ENCODE measurements around the gene SLC39A11. TPM values are rescaled to one million over a fixed set of nuclear protein-coding genes. Genes with fewer than 3 reads are reported as not detected.

SLC39A11 gene
- total RNA-seq, 1 donor from 2014 or later, result 21.5 TPM

DNA sequence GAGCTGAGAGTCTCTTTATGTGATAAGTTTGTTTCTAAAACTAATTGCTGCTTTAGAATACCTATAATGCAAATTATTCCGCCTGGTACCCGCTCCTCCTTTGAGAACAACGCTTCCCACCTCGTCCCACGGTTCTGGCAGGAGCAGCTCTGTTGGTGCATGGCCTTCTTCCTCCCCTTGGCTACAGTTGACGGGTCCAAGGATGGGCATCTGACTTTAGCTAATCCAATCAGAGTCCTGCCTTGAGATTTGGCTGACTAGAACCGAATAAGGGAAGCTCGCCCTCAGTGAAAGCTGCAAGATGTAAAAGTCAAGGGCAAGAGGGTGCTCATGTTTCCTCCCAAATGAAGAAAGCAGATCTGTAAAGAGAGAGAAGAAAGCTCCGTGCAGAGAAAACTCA is 481.3 kb downstream of the SLC39A11 start:
- peaks cover 27% of the 10 kb centered on the region for H3K4me1 Mint-ChIP-seq (ENCODE audit: low read depth, unreplicated experiment)
- TF ChIP-seq EZH2 (IDR thresholded peaks at IDR 0.05; ENCODE audit: insufficient read depth, low read length), result no peak
- TF ChIP-seq, protein P1, sequence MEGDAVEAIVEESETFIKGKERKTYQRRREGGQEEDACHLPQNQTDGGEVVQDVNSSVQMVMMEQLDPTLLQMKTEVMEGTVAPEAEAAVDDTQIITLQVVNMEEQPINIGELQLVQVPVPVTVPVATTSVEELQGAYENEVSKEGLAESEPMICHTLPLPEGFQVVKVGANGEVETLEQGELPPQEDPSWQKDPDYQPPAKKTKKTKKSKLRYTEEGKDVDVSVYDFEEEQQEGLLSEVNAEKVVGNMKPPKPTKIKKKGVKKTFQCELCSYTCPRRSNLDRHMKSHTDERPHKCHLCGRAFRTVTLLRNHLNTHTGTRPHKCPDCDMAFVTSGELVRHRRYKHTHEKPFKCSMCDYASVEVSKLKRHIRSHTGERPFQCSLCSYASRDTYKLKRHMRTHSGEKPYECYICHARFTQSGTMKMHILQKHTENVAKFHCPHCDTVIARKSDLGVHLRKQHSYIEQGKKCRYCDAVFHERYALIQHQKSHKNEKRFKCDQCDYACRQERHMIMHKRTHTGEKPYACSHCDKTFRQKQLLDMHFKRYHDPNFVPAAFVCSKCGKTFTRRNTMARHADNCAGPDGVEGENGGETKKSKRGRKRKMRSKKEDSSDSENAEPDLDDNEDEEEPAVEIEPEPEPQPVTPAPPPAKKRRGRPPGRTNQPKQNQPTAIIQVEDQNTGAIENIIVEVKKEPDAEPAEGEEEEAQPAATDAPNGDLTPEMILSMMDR (IDR thresholded peaks at IDR 0.05; ENCODE audit: insufficient read depth, low read depth, low read length), result no peak

DNA sequence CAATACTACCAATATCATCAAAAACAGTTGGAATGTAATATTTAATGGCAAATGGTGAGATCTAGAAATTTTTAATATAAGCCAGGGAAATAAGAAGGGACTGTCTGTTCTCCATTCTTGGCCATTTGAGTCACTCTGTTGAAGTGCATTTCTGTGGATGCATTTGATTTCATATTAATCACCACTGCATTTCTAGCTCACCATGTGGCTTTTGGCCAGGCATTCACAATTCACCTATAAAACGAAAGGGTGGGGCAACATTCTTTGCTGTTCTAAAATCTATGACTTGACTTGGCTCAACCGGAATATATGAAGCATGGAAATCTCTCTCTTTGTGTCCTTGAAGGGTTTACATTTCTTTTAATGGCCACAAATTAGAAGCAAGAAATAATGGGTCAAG is 483.0 kb downstream of the SLC39A11 start:
- Histone ChIP-seq H2AFZ (ENCODE audit: low read depth, low read length) (no peak overlapping the region), H3K36me3 (ENCODE audit: insufficient read depth, low read length) (no peaks in the 10 kb centered on the region), H4K20me1 (ENCODE audit: insufficient read depth, low read length) (no peaks in the 10 kb centered on the region), H3K9ac (ENCODE audit: low read length) (no peak overlapping the region), H3K4me1 (ENCODE audit: insufficient read depth, low read length) (peaks cover 28% of the 10 kb centered on the region), H3K27ac (ENCODE audit: low read depth, low read length) (peak overlapping the region; percentile 28), H3K4me3 (ENCODE audit: insufficient read depth, low read depth, low read length) (no peak overlapping the region), H3K27me3 (ENCODE audit: insufficient read depth, low read length) (no peaks in the 10 kb centered on the region), H3K79me2 (ENCODE audit: insufficient read depth, low read length) (no peaks in the 10 kb centered on the region), H3K4me2 (ENCODE audit: low read length) (peak overlapping the region; percentile 47), H3K9me3 (ENCODE audit: insufficient read depth, low read depth, low read length) (no peaks in the 10 kb centered on the region)
- peaks cover 16% of the 10 kb centered on the region for H3K4me1 Mint-ChIP-seq (ENCODE audit: low read depth, unreplicated experiment)
- peaks cover 9% of the 10 kb centered on the region for H3K9me3 Mint-ChIP-seq (ENCODE audit: unreplicated experiment)
- no peak overlapping the region for H3K27ac Mint-ChIP-seq (ENCODE audit: unreplicated experiment)
- no peaks in the 10 kb centered on the region for H3K36me3 Mint-ChIP-seq (ENCODE audit: low read depth, unreplicated experiment)
- no peak overlapping the region for H3K4me3 Mint-ChIP-seq (ENCODE audit: unreplicated experiment)
- TF ChIP-seq, protein P1 (IDR thresholded peaks at IDR 0.05; ENCODE audit: insufficient read depth, low read depth, low read length), result no peak
- TF ChIP-seq EZH2 (IDR thresholded peaks at IDR 0.05; ENCODE audit: insufficient read depth, low read length), result no peak
- H3K27me3 Mint-ChIP-seq (ENCODE audit: low read depth, unreplicated experiment), result peaks cover 3% of the 10 kb centered on the region
- FAIRE-seq, result no peak
- DNase-seq (ENCODE audit: low read depth), result peak; percentile 86

More for the DNA sequence above, 481.3 kb downstream of the SLC39A11 start:
- H3K27me3 ChIP-seq (ENCODE audit: insufficient read depth, low read length), result no peaks in the 10 kb centered on the region
- no peak overlapping the region for H3K4me3 ChIP-seq (ENCODE audit: insufficient read depth, low read depth, low read length)
- no peaks in the 10 kb centered on the region for H3K79me2 ChIP-seq (ENCODE audit: insufficient read depth, low read length)
- peak overlapping the region; percentile 20 for H3K27ac Mint-ChIP-seq (ENCODE audit: unreplicated experiment)
- no peak overlapping the region for H3K9ac ChIP-seq (ENCODE audit: low read length)
- no peaks in the 10 kb centered on the region for H3K36me3 ChIP-seq (ENCODE audit: insufficient read depth, low read length)
- H3K36me3 Mint-ChIP-seq (ENCODE audit: low read depth, unreplicated experiment), result no peaks in the 10 kb centered on the region
- peaks cover 3% of the 10 kb centered on the region for H3K27me3 Mint-ChIP-seq (ENCODE audit: low read depth, unreplicated experiment)
- peaks cover 9% of the 10 kb centered on the region for H3K9me3 Mint-ChIP-seq (ENCODE audit: unreplicated experiment)
- no peak overlapping the region for H3K4me3 Mint-ChIP-seq (ENCODE audit: unreplicated experiment)
- peaks cover 39% of the 10 kb centered on the region for H3K4me1 ChIP-seq (ENCODE audit: insufficient read depth, low read length)
- no peak for FAIRE-seq
- DNase-seq (ENCODE audit: low read depth), result no peak
- H3K9me3 ChIP-seq (ENCODE audit: insufficient read depth, low read depth, low read length), result no peaks in the 10 kb centered on the region
- H2AFZ ChIP-seq (ENCODE audit: low read depth, low read length), result no peak overlapping the region
- H3K27ac ChIP-seq (ENCODE audit: low read depth, low read length), result no peak overlapping the region
- H3K4me2 ChIP-seq (ENCODE audit: low read length), result no peak overlapping the region
- no peaks in the 10 kb centered on the region for H4K20me1 ChIP-seq (ENCODE audit: insufficient read depth, low read length)

DNA sequence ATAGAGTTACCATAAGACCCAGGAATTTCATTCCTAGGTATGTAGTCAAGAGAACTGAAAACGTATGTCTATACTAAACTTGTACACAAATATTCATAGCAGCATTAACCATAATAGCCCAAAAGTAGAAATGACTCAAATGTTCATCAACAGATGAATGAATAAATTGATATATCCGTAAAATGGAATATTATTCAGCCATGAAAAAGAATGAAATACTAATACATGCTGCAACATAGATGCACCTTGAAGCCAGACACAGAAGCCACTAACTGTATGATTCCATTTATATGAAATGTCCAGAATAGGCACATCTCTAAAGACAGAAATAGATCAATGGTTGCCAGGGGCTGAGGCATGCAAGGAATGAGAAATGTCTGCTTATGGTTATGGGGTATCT is 484.1 kb downstream of the SLC39A11 start:
- Histone ChIP-seq H3K79me2 (ENCODE audit: insufficient read depth, low read length) (no peaks in the 10 kb centered on the region), H3K36me3 (ENCODE audit: insufficient read depth, low read length) (no peaks in the 10 kb centered on the region), H3K9me3 (ENCODE audit: insufficient read depth, low read depth, low read length) (no peaks in the 10 kb centered on the region), H3K9ac (ENCODE audit: low read length) (no peak overlapping the region), H3K4me3 (ENCODE audit: insufficient read depth, low read depth, low read length) (no peak overlapping the region), H4K20me1 (ENCODE audit: insufficient read depth, low read length) (no peaks in the 10 kb centered on the region), H2AFZ (ENCODE audit: low read depth, low read length) (no peak overlapping the region), H3K4me1 (ENCODE audit: insufficient read depth, low read length) (peaks cover 28% of the 10 kb centered on the region), H3K27ac (ENCODE audit: low read depth, low read length) (no peak overlapping the region), H3K4me2 (ENCODE audit: low read length) (no peak overlapping the region), H3K27me3 (ENCODE audit: insufficient read depth, low read length) (no peaks in the 10 kb centered on the region)
- Mint-ChIP-seq H3K4me3 (ENCODE audit: unreplicated experiment) (no peak overlapping the region), H3K4me1 (ENCODE audit: low read depth, unreplicated experiment) (peaks cover 9% of the 10 kb centered on the region), H3K36me3 (ENCODE audit: low read depth, unreplicated experiment) (no peaks in the 10 kb centered on the region), H3K27me3 (ENCODE audit: low read depth, unreplicated experiment) (peaks cover 3% of the 10 kb centered on the region), H3K27ac (ENCODE audit: unreplicated experiment) (no peak overlapping the region), H3K9me3 (ENCODE audit: unreplicated experiment) (peaks cover 9% of the 10 kb centered on the region)
- FAIRE-seq, result no peak
- no peak for DNase-seq (ENCODE audit: low read depth)
- TF ChIP-seq EZH2 (IDR thresholded peaks at IDR 0.05; ENCODE audit: insufficient read depth, low read length), result no peak
- TF ChIP-seq, protein P1 (IDR thresholded peaks at IDR 0.05; ENCODE audit: insufficient read depth, low read depth, low read length), result no peak

Data from astrocyte (in vitro differentiated cells and primary cell).